HEK293 (cell line): ENCODE results near the gene TCEANC2.
"Not testable (repeated sequence)": the region's sequence is repeated elsewhere in the genome, so short reads cannot be mapped to it uniquely, and the experiment has no call there.

Experiments
- CTCF ChIA-PET: fragments of 350-600 bp; formaldehyde crosslinking; extraction: SDS; loops from one replicate; lab custom pipeline; 2021; ENCODE audit warnings: antibody characterized with exemption; lab: Yijun Ruan, JAX
- POLR2A ChIA-PET: fragments of 300-600 bp; formaldehyde crosslinking; extraction: SDS; loops from one replicate; lab custom pipeline; 2020; ENCODE audit warnings: antibody characterized with exemption, inconsistent platforms; lab: Yijun Ruan, JAX
- H3K27ac ChIP-seq: fragments of 200-500 bp; sonication (Bioruptor generic); 2 replicates; pipeline ENCODE4 v1.5.1; 2014; ENCODE audit warnings: low read depth, low read length, control low read depth, inconsistent platforms; ENCODE audit errors: extremely low read depth
- H3K36me3 ChIP-seq, 2 experiments: fragments of 200-500 bp in 1 of 2; sonication (Bioruptor generic) in 1 of 2; 1 replicate in 1 of 2; 2 replicates in 1 of 2; pipeline ENCODE4 v1.5.1; 2014 to 2017; ENCODE audit warnings: inconsistent platforms in 2 of 2, low read length in 2 of 2; ENCODE audit not compliant: control insufficient read depth in 2 of 2, insufficient read depth in 1 of 2
- H3K4me1 ChIP-seq: fragments of 200-500 bp; sonication (Bioruptor generic); 2 replicates; pipeline ENCODE4 v1.5.1; 2014; ENCODE audit warnings: mild to moderate bottlenecking, low read length, inconsistent platforms; ENCODE audit not compliant: control insufficient read depth, insufficient read depth
- H3K4me3 ChIP-seq: 2 replicates; pipeline ENCODE4 v1.5.1; 2011; ENCODE audit warnings: low read depth, mild to moderate bottlenecking, control low read depth, low read length, moderate library complexity
- H3K9me3 ChIP-seq: fragments of 200-500 bp; sonication (Bioruptor generic); 2 replicates; pipeline ENCODE4 v1.5.1; 2014; ENCODE audit warnings: low read depth, low read length, inconsistent platforms; ENCODE audit not compliant: control insufficient read depth, insufficient read depth
- GLIS1 ChIP-seq: fragments of 450-650 bp; formaldehyde crosslinking; IDR thresholded peaks from 2 replicates; pipeline ENCODE4 v1.5.1; 2016; ENCODE audit warnings: missing biosample characterization, missing genetic modification characterization
- GLIS2 ChIP-seq: fragments of 450-650 bp; formaldehyde crosslinking; IDR thresholded peaks from 2 replicates; pipeline ENCODE4 v1.5.1; 2016; ENCODE audit warnings: missing biosample characterization, missing genetic modification characterization
- PBX3 ChIP-seq: sonication (generic); formaldehyde crosslinking; IDR thresholded peaks from 2 replicates; pipeline ENCODE4 v1.8.1; 2022; ENCODE audit warnings: mild to moderate bottlenecking, moderate library complexity, missing genetic modification reagents
- PRDM10 ChIP-seq: fragments of 450-650 bp; formaldehyde crosslinking; IDR thresholded peaks from 2 replicates; pipeline ENCODE4 v1.5.1; 2016; ENCODE audit warnings: missing biosample characterization, missing genetic modification characterization
- PRDM6 ChIP-seq: fragments of 450-650 bp; formaldehyde crosslinking; IDR thresholded peaks from 2 replicates; pipeline ENCODE4 v1.5.1; 2017; ENCODE audit warnings: missing biosample characterization, missing genetic modification characterization
- SCRT1 ChIP-seq: fragments of 450-650 bp; formaldehyde crosslinking; IDR thresholded peaks from 2 replicates; pipeline ENCODE4 v1.5.1; 2016; ENCODE audit warnings: missing biosample characterization, missing genetic modification characterization, borderline replicate concordance
- SCRT2 ChIP-seq: fragments of 450-650 bp; formaldehyde crosslinking; IDR thresholded peaks from 2 replicates; pipeline ENCODE4 v1.5.1; 2016; ENCODE audit warnings: missing biosample characterization, missing genetic modification characterization
- SP7 ChIP-seq: fragments of 450-650 bp; formaldehyde crosslinking; IDR thresholded peaks from 2 replicates; pipeline ENCODE4 v1.5.1; 2016; ENCODE audit warnings: missing biosample characterization, missing genetic modification characterization
- WT1 ChIP-seq: fragments of 450-650 bp; formaldehyde crosslinking; IDR thresholded peaks from 2 replicates; pipeline ENCODE4 v1.5.1; 2016; ENCODE audit warnings: missing biosample characterization, missing genetic modification characterization
- ZBTB20 ChIP-seq: fragments of 450-650 bp; formaldehyde crosslinking; IDR thresholded peaks from 2 replicates; pipeline ENCODE4 v1.5.1; 2016; ENCODE audit warnings: missing biosample characterization, missing genetic modification characterization
- ZFHX2 ChIP-seq: fragments of 450-650 bp; formaldehyde crosslinking; conservative IDR thresholded peaks from 2 replicates; pipeline ENCODE4 v1.5.1; 2016; ENCODE audit warnings: missing biosample characterization, missing genetic modification characterization
- ZIC2 ChIP-seq: fragments of 450-650 bp; formaldehyde crosslinking; IDR thresholded peaks from 2 replicates; pipeline ENCODE4 v1.5.1; 2016; ENCODE audit warnings: missing biosample characterization, missing genetic modification characterization
- ZNF2 ChIP-seq: fragments of 450-650 bp; formaldehyde crosslinking; IDR thresholded peaks from 2 replicates; pipeline ENCODE4 v1.5.1; 2016; ENCODE audit warnings: missing biosample characterization, missing genetic modification characterization
- ZNF398 ChIP-seq: fragments of 450-650 bp; formaldehyde crosslinking; IDR thresholded peaks from 2 replicates; pipeline ENCODE4 v1.5.1; 2017; ENCODE audit warnings: missing biosample characterization, missing genetic modification characterization
- ZNF426 ChIP-seq: fragments of 450-650 bp; formaldehyde crosslinking; IDR thresholded peaks from 2 replicates; pipeline ENCODE4 v1.5.1; 2017; ENCODE audit warnings: missing biosample characterization, missing genetic modification characterization, mild to moderate bottlenecking, inconsistent platforms, moderate library complexity
- ZNF621 ChIP-seq: fragments of 450-650 bp; formaldehyde crosslinking; IDR thresholded peaks from 2 replicates; pipeline ENCODE4 v1.5.1; 2017; ENCODE audit warnings: missing biosample characterization, missing genetic modification characterization
- ZNF76 ChIP-seq: fragments of 450-650 bp; formaldehyde crosslinking; IDR thresholded peaks from 2 replicates; pipeline ENCODE4; 2016; ENCODE audit warnings: low read depth, missing biosample characterization, missing genetic modification characterization, borderline replicate concordance
- ZSCAN5A ChIP-seq: fragments of 450-650 bp; formaldehyde crosslinking; IDR thresholded peaks from 2 replicates; pipeline ENCODE4 v1.5.1; 2016; ENCODE audit warnings: missing biosample characterization, missing genetic modification characterization

TCEANC2 gene

GRCh38 chr1:54047384-54048305 is 5.8 kb upstream of the TCEANC2 start:
- Histone ChIP-seq H3K9me3 (no peaks in the 10 kb centered on the region), H3K27ac (no peak overlapping the region), H3K4me3 (no peak overlapping the region), H3K36me3 (peaks cover 4 to 5% of the 10 kb centered on the region in 2 experiments), H3K4me1 (peaks cover 15% of the 10 kb centered on the region)
- ChIA-PET CTCF (interaction anchor here (0.6 to 2.0 kb wide), 5 partner anchors 98 to 745 kb away, joined by 3 to 7 read pairs (median 3); no protein-coding TSS in a partner anchor), POLR2A (interaction anchor here (1.2 kb wide), 1 partner anchor 1205 kb away, joined by 3 read pairs; the partner anchor contains the start of gene ZYG11A)
- TF ChIP-seq SCRT2 (tag by site-specific recombination) = peak; percentile 43
- TF ChIP-seq SCRT1 (tag by site-specific recombination) = 0 out of 2 replicates have a peak, but pooled peaks have one; percentile 22
- TF ChIP-seq ZNF2 (tag by site-specific recombination) = peak; percentile 99
- TF ChIP-seq ZBTB20 = no peak

GRCh38 chr1:54050435-54050834 is 3.0 kb upstream of the TCEANC2 start:
- CTCF ChIA-PET = interaction anchor here (1.3 kb wide), 1 partner anchor 190 kb away, joined by 4 read pairs; no protein-coding TSS in a partner anchor
- H3K4me1 ChIP-seq = peaks cover 15% of the 10 kb centered on the region
- not testable (repeated sequence) for H3K27ac ChIP-seq, H3K4me3 ChIP-seq, H3K36me3 ChIP-seq, H3K9me3 ChIP-seq
- POLR2A ChIA-PET = interaction anchor here (3.7 kb wide), 1 partner anchor 105 kb away, joined by 20 read pairs; the partner anchor contains the start of genes IFT25 and LRRC42

GRCh38 chr1:54051933-54052430 is 1.4 kb upstream of the TCEANC2 start:
- ChIA-PET POLR2A (interaction anchor here (0.6 to 3.7 kb wide), 3 partner anchors 8 to 593 kb away, joined by 3 to 20 read pairs (median 7); partner anchors contain the start of genes IFT25 and LRRC42), CTCF (interaction anchor here (0.7 to 1.3 kb wide), 4 partner anchors 11 to 191 kb away, joined by 3 to 7 read pairs (median 4); no protein-coding TSS in a partner anchor)
- Histone ChIP-seq H3K4me1 (peaks cover 15% of the 10 kb centered on the region), H3K36me3 (peaks cover 0 to 7% of the 10 kb centered on the region in 2 experiments; a peak in 2 of 3 replicates), H3K9me3 (no peaks in the 10 kb centered on the region), H3K4me3 (peak overlapping the region; percentile 91), H3K27ac (peak overlapping the region; percentile 62)
- peak; percentile 99 for TF ChIP-seq GLIS1 (tag by site-specific recombination)
- TF ChIP-seq ZNF426 (tag by site-specific recombination) = no peak
- TF ChIP-seq ZBTB20 = no peak; the same call in 1 of the 2 replicates
- no peak for TF ChIP-seq ZSCAN5A (tag by site-specific recombination)
- TF ChIP-seq SP7 (tag by site-specific recombination) = peak; percentile 63
- TF ChIP-seq PBX3 = no peak
- no peak for TF ChIP-seq ZNF76 (tag by site-specific recombination)
- TF ChIP-seq WT1 (tag by site-specific recombination) = no peak
- peak; percentile 65; the same call in 1 of the 2 replicates for TF ChIP-seq PRDM6
- TF ChIP-seq ZFHX2 (tag by site-specific recombination) = no peak
- TF ChIP-seq ZIC2 = no peak
- peak; percentile 64 for TF ChIP-seq ZNF398 (tag by site-specific recombination)
- peak; percentile 56 for TF ChIP-seq GLIS2
- TF ChIP-seq PRDM10 (tag by site-specific recombination) = peak; percentile 91; the same call in 1 of the 2 replicates
- no peak for TF ChIP-seq ZNF621
